Activated CD4-positive, alpha-beta memory T cell treated with anti-CD3 and anti-CD28 coated beads, Interleukin-2, amount 10 ng/mL, durations not matched to agents 7 days and 5 days (primary cell): Measurements from ENCODE around the gene WDR74. TPM values are rescaled to one million over a fixed set of nuclear protein-coding genes. Genes with fewer than 3 reads are reported as not detected.
A peak's percentile ranks its signal among the peaks of the same experiment; 100 is the strongest.

Source experiments
- CTCF ChIA-PET: fragments of 350-600 bp; sonication (Branson Sonifier 250); formaldehyde crosslinking; loops from one replicate; lab custom pipeline; 2021; ENCODE audit warnings: antibody characterized with exemption, inconsistent platforms; lab: Charles Lee
- POLR2A ChIA-PET: fragments of 350-600 bp; sonication (Branson Sonifier 250); formaldehyde crosslinking; loops from one replicate; lab custom pipeline; 2021; ENCODE audit warnings: antibody characterized with exemption; lab: Charles Lee
- DNase-seq: peaks from one replicate; pipeline ENCODE4 v3.0.0-alpha.2; 2020
- H3K27ac Mint-ChIP-seq: one replicate; pipeline ENCODE4 v1.8.0; 2021; ENCODE audit warnings: mild to moderate bottlenecking, mixed read lengths
- H3K27me3 Mint-ChIP-seq: one replicate; pipeline ENCODE4 v1.8.0; 2021; ENCODE audit warnings: mixed read lengths
- H3K36me3 Mint-ChIP-seq: one replicate; pipeline ENCODE4 v1.8.0; 2021; ENCODE audit warnings: low read depth, mixed read lengths
- H3K4me1 Mint-ChIP-seq: one replicate; pipeline ENCODE4 v1.8.0; 2021; ENCODE audit warnings: mixed read lengths
- H3K4me3 Mint-ChIP-seq: one replicate; pipeline ENCODE4 v1.8.0; 2021; ENCODE audit warnings: mild to moderate bottlenecking, mixed read lengths
- H3K9me3 Mint-ChIP-seq: one replicate; pipeline ENCODE4 v1.8.0; 2021; ENCODE audit warnings: mixed read lengths
- total RNA-seq, 2 experiments: library from RNA; stranded (reverse); gene quantifications; one replicate each; pipeline ENCODE4 v1.2.3, GENCODE V29; 2021

Gene WDR74
- total RNA-seq, result 10 to 100 TPM; 46.1 to 48.4 TPM

DNA sequence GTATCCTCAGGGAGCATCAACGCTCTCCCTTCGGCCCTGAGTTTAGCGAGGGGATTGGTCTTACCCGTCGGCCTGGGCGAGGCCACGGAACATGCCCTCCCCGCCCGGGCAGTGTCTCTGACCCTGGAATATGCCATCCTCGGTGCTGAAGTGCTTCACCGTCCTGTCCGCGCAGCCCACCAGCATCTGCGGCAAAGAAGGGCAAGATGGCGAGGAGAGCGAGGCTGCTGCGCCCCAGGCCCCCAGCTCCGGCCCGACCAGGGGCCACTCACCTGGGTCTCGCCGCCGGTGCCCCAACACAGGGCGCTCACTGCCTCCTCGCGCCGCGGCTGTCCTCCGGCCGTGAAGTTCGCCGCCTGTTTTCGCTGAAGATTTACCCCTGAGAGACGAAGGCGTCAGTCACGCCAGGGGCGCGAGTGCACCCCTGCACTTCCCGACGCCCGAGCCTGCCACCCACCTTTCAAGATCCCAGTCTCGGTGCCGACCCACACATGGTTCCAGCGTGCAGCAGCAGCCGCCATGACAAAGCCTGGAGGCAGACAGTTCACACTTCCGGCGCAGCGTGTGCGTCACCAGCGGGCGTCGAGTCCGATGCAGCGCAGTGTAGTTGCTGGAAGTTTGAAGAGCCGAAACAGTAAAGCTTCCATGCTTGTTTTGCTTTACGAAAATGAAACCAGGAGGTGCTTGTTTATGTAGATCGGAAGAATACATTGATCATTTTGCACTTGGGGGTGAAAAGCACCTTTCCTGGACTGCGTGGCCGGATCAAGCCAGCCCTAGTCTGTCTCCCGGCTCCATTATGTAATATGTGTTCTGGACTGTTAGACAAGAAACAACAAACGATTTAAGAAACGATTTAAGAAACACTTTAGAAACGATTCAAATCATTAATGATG is at the start of gene WDR74:
Gene WDR74, minus strand, starts transcription at position 541 of the 896 bp plus-strand sequence. Its CDS starts 20 bp downstream, at position 521.
- no peaks in the 10 kb centered on the region for H3K9me3 Mint-ChIP-seq
- POLR2A ChIA-PET, result interaction anchor here (0.6 to 10.1 kb wide), 29 partner anchors 7 to 295 kb away, joined by 3 to 674 read pairs (median 27); partner anchors contain the start of genes AHNAK, BSCL2, C11orf98 and CSKMT
- CTCF ChIA-PET, result interaction anchor here (0.6 to 3.0 kb wide), 6 partner anchors 7 to 107 kb away, joined by 3 to 29 read pairs (median 8); partner anchors contain the start of genes SLC3A2, STX5 and TMEM179B
- no peak within 1 kb of the TSS for H3K4me3 Mint-ChIP-seq
- no peaks in the 10 kb centered on the region for H3K27me3 Mint-ChIP-seq
- H3K27ac Mint-ChIP-seq, result no peak within 1 kb of the TSS
- peaks cover 32% of the 10 kb centered on the region for H3K4me1 Mint-ChIP-seq
- peak; percentile 94 for DNase-seq
- H3K36me3 Mint-ChIP-seq, result peaks cover 30% of the 10 kb centered on the region

DNA sequence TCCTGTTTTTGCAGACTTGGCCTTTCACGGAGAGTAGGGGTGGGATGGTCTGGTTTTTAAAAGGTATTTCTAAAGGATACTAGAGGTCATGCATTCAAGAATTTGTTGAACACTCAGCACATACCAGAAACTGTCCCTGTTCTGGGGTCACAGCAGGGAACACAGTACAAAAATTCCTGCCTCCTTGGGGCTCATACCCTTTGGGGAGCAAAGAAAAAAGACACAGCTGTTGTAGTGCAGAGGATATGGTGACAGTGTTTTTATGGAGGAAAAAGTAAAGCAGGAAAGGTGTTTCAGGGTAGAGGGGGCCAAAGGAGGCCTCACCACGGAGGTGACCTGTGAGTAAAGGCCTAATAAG is 49.7 kb upstream of the WDR74 start:
- Mint-ChIP-seq H3K4me1 (peaks cover 29% of the 10 kb centered on the region), H3K27me3 (no peaks in the 10 kb centered on the region), H3K9me3 (no peaks in the 10 kb centered on the region), H3K36me3 (peaks cover 60% of the 10 kb centered on the region), H3K4me3 (no peak overlapping the region), H3K27ac (no peak overlapping the region)
- CTCF ChIA-PET, result interaction anchor here (1.5 kb wide), 1 partner anchor 17 kb away, joined by 6 read pairs; no protein-coding TSS in a partner anchor
- no peak for DNase-seq
- POLR2A ChIA-PET, result interaction anchor here (1.0 to 1.2 kb wide), 3 partner anchors 14 to 298 kb away, joined by 3 to 4 read pairs (median 3); partner anchors contain the start of gene TUT1

DNA sequence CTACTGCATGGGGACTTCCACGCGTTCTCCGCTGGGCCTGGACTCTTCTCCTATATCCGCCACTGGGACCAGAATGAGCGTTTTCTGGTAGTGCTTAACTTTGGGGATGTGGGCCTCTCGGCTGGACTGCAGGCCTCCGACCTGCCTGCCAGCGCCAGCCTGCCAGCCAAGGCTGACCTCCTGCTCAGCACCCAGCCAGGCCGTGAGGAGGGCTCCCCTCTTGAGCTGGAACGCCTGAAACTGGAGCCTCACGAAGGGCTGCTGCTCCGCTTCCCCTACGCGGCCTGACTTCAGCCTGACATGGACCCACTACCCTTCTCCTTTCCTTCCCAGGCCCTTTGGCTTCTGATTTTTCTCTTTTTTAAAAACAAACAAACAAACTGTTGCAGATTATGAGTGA is 49.0 kb upstream of the WDR74 start:
- H3K4me1 Mint-ChIP-seq, result peaks cover 36% of the 10 kb centered on the region
- H3K9me3 Mint-ChIP-seq, result no peaks in the 10 kb centered on the region
- no peak for DNase-seq
- no peaks in the 10 kb centered on the region for H3K27me3 Mint-ChIP-seq
- peaks cover 67% of the 10 kb centered on the region for H3K36me3 Mint-ChIP-seq
- H3K27ac Mint-ChIP-seq, result no peak overlapping the region
- no peak overlapping the region for H3K4me3 Mint-ChIP-seq
- CTCF ChIA-PET, result no interaction called here
- POLR2A ChIA-PET, result no interaction called here

DNA sequence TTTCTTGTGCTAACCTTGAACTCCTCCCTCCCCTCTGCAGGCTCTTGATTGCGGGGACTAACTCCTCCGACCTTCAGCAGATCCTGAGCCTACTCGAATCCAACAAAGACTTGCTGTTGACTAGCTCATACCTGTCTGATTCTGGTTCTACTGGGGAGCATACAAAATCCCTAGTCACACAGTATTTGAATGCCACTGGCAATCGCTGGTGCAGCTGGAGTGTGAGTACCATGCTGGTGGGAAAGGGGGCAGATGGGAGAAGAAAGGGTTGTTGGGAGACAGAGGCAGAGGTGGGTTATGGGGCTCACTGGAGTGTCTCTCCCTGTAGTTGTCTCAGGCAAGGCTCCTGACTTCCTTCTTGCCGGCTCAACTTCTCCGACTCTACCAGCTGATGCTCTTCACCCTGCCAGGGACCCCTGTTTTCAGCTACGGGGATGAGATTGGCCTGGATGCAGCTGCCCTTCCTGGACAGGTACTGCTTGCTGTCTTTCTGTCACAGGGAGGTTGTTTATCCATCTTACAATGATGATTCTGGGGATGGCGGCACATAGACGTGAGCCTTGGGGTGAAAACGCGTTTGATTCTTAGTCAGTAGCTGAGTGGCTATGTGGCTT is 45.9 kb upstream of the WDR74 start:
- no peak for DNase-seq
- peak overlapping the region; percentile 42 for H3K27ac Mint-ChIP-seq
- H3K27me3 Mint-ChIP-seq, result no peaks in the 10 kb centered on the region
- H3K36me3 Mint-ChIP-seq, result peaks cover 93% of the 10 kb centered on the region
- no peaks in the 10 kb centered on the region for H3K9me3 Mint-ChIP-seq
- H3K4me3 Mint-ChIP-seq, result peak overlapping the region; percentile 33
- POLR2A ChIA-PET, result interaction anchor here (0.8 to 11.2 kb wide), 6 partner anchors 9 to 98 kb away, joined by 3 to 234 read pairs (median 6); partner anchors contain the start of genes NXF1, TMEM179B and WDR74
- CTCF ChIA-PET, result interaction anchor here (1.6 kb wide), 1 partner anchor 20 kb away, joined by 6 read pairs; no protein-coding TSS in a partner anchor
- H3K4me1 Mint-ChIP-seq, result peaks cover 51% of the 10 kb centered on the region

DNA sequence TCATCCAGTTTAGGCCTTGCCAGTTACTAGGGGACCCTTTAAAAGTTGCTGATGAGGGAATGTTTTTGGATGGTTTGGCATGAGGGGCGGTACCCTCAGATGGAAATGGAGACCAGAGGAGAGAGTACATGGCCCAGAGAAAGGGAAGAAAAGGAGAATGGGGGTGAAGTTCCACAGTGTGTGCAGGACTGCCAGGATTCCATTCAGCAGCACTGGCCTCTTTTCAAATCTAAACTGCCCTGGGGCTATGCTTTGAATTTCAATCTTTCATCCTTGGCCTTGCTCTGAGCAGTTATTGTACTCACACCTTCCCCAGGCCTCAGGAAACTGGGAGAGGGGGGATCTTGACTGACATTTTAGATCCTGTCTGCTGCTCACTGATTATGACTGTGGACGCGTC is 44.3 kb upstream of the WDR74 start:
- ChIA-PET POLR2A (interaction anchor here (0.7 to 11.2 kb wide), 11 partner anchors 11 to 177 kb away, joined by 3 to 234 read pairs (median 16); partner anchors contain the start of genes BSCL2, GNG3, HNRNPUL2 and NXF1), CTCF (interaction anchor here (1.0 to 4.6 kb wide), 4 partner anchors 19 to 130 kb away, joined by 4 to 37 read pairs (median 5); partner anchors contain the start of genes TMEM179B and ZBTB3)
- Mint-ChIP-seq H3K27me3 (no peaks in the 10 kb centered on the region), H3K27ac (peak overlapping the region; percentile 100), H3K9me3 (no peaks in the 10 kb centered on the region), H3K36me3 (peaks cover 78% of the 10 kb centered on the region), H3K4me1 (peaks cover 57% of the 10 kb centered on the region), H3K4me3 (peak overlapping the region; percentile 99)
- DNase-seq, result no peak

DNA sequence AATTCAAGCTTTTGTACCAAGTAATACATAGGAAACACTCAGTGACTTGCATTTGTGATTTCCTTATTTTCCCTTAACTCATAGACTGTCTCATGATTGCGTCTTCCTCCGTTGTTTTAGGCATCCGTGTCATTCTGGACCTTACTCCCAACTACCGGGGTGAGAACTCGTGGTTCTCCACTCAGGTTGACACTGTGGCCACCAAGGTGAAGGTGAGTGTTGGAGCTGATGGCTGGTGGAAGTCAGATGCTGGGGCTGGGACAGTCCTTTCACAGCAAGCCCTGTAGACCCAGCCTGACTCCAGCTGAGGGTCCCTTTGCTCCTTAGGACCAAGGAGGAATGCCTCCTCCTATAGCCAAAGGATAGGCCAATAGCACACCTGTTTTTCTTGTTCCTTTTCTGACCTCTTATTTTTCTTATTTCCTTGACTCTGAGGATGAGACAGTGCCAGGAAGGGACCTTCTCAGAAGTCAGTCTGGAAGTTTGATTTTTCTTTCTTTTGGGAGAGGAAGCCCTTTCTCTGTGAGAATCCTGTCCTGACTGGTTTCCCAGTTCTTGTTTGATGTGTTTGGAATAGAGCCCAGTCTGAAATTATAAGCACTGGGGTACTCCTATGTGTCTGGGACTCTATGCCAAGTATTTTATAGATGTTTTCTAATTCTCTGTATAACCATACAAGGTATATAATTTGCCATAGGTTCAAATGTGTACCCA is 43.6 kb upstream of the WDR74 start:
- POLR2A ChIA-PET, result interaction anchor here (0.6 to 11.2 kb wide), 24 partner anchors 10 to 1302 kb away, joined by 3 to 234 read pairs (median 6); partner anchors contain the start of genes BSCL2, GNG3, HNRNPUL2 and LBHD1
- no peaks in the 10 kb centered on the region for H3K9me3 Mint-ChIP-seq
- H3K36me3 Mint-ChIP-seq, result peaks cover 70% of the 10 kb centered on the region
- no peaks in the 10 kb centered on the region for H3K27me3 Mint-ChIP-seq
- CTCF ChIA-PET, result interaction anchor here (1.4 to 4.6 kb wide), 4 partner anchors 20 to 97 kb away, joined by 5 to 44 read pairs (median 26); partner anchors contain the start of gene TMEM179B
- peaks cover 55% of the 10 kb centered on the region for H3K4me1 Mint-ChIP-seq
- peak overlapping the region; percentile 100 for H3K27ac Mint-ChIP-seq
- DNase-seq, result no peak
- H3K4me3 Mint-ChIP-seq, result peak overlapping the region; percentile 99

DNA sequence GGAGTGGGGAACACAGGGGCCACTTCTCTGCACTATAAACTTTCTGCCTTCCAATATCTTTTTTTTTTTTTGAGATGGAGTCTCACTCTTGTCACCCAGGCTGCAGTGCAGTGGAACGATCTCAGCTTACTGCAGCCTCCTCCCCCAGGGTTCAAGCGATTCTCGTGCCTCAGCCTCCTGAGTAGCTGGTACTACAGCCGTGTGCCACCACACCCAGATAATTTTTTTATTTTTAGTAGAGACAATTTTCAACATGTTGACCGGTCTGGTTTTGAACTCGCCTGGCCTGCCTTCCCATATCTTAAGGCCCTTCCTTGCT is 43.0 kb upstream of the WDR74 start:
- Mint-ChIP-seq H3K9me3 (no peaks in the 10 kb centered on the region), H3K27me3 (no peaks in the 10 kb centered on the region), H3K27ac (peak overlapping the region; percentile 100), H3K4me3 (peak overlapping the region; percentile 99), H3K4me1 (peaks cover 58% of the 10 kb centered on the region), H3K36me3 (peaks cover 68% of the 10 kb centered on the region)
- DNase-seq, result peak; percentile 41
- POLR2A ChIA-PET, result interaction anchor here (0.6 to 11.2 kb wide), 31 partner anchors 9 to 1325 kb away, joined by 3 to 234 read pairs (median 6); partner anchors contain the start of genes BSCL2, EEF1G, GNG3 and HNRNPUL2
- CTCF ChIA-PET, result interaction anchor here (1.4 to 4.6 kb wide), 7 partner anchors 21 to 340 kb away, joined by 4 to 44 read pairs (median 6); partner anchors contain the start of gene TMEM179B

DNA sequence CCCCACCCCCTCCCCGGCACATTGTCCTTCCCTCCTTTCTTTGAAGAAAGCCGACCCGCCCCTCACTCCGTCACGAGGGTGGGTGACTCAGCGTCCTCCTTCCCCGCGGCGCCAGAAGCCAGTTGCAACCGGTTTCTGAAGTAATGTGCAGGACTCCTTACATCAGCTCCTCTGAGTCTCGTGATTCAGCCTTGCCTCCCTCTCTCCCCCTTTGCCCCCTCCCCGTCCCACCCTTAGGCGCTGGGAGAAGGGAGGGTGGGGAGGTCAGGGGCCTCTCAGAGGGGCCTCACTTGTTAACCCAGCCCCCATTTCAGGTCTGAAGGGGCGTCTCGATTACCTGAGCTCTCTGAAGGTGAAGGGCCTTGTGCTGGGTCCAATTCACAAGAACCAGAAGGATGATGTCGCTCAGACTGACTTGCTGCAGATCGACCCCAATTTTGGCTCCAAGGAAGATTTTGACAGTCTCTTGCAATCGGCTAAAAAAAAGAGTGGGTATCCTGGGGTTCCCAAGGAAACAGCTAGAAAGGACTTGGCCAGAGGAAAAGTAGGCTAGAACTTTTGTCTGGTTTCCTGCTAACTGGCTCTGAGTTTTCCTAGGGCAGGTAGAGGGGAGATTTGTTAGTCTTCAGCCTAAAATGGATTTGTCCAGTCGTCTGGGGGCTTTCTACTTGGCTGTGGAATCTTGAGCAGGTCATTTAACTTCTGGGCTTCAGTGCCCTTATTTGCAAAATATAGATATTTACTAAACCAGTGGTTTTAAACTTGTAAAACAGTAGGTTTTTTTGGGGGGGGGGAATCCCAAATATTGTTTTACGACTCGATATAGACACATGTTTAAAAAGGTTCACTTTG is 42.4 kb upstream of the WDR74 start:
- Mint-ChIP-seq H3K9me3 (no peaks in the 10 kb centered on the region), H3K27ac (peak overlapping the region; percentile 100), H3K36me3 (peaks cover 67% of the 10 kb centered on the region), H3K4me3 (peak overlapping the region; percentile 99), H3K27me3 (no peaks in the 10 kb centered on the region), H3K4me1 (peaks cover 56% of the 10 kb centered on the region)
- ChIA-PET CTCF (interaction anchor here (0.8 to 4.6 kb wide), 19 partner anchors 12 to 457 kb away, joined by 3 to 44 read pairs (median 6); partner anchors contain the start of genes C11orf98, CSKMT, HNRNPUL2 and TMEM179B), POLR2A (interaction anchor here (0.6 to 11.2 kb wide), 66 partner anchors 8 to 1325 kb away, joined by 3 to 234 read pairs (median 5); partner anchors contain the start of genes B3GAT3, BSCL2, C11orf98 and CSKMT)
- DNase-seq, result peak; percentile 97

DNA sequence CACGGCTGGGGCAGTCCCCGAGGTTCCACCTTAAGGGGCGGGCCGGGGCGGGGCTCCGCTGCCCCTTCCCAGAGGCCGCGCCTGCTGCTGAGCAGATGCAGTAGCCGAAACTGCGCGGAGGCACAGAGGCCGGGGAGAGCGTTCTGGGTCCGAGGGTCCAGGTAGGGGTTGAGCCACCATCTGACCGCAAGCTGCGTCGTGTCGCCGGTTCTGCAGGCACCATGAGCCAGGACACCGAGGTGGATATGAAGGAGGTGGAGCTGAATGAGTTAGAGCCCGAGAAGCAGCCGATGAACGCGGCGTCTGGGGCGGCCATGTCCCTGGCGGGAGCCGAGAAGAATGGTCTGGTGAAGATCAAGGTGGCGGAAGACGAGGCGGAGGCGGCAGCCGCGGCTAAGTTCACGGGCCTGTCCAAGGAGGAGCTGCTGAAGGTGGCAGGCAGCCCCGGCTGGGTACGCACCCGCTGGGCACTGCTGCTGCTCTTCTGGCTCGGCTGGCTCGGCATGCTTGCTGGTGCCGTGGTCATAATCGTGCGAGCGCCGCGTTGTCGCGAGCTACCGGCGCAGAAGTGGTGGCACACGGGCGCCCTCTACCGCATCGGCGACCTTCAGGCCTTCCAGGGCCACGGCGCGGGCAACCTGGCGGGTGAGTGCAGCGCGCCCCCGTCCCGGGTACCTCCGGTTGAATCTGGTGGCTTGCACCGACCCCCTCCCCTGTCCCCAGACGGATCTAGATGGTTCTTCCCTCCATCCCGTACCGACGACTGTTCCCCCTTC is 41.6 kb upstream of the WDR74 start, which contains the start of gene SLC3A2:
Gene SLC3A2, plus strand, starts transcription at position 94 of the 776 bp plus-strand sequence. Its CDS starts 128 bp downstream, at position 222.
- Mint-ChIP-seq H3K27ac (peak within 1 kb of the TSS; percentile 100), H3K4me1 (peaks cover 51% of the 10 kb centered on the region), H3K4me3 (peak within 1 kb of the TSS; percentile 99), H3K36me3 (peaks cover 59% of the 10 kb centered on the region), H3K9me3 (no peaks in the 10 kb centered on the region), H3K27me3 (no peaks in the 10 kb centered on the region)
- DNase-seq, result peak; percentile 92
- CTCF ChIA-PET, result interaction anchor here (0.7 to 4.6 kb wide), 27 partner anchors 12 to 456 kb away, joined by 3 to 44 read pairs (median 5); partner anchors contain the start of genes C11orf98, CSKMT, HNRNPUL2 and NXF1
- POLR2A ChIA-PET, result interaction anchor here (0.6 to 11.2 kb wide), 62 partner anchors 8 to 1326 kb away, joined by 3 to 234 read pairs (median 6); partner anchors contain the start of genes B3GAT3, BSCL2, C11orf98 and CSKMT

DNA sequence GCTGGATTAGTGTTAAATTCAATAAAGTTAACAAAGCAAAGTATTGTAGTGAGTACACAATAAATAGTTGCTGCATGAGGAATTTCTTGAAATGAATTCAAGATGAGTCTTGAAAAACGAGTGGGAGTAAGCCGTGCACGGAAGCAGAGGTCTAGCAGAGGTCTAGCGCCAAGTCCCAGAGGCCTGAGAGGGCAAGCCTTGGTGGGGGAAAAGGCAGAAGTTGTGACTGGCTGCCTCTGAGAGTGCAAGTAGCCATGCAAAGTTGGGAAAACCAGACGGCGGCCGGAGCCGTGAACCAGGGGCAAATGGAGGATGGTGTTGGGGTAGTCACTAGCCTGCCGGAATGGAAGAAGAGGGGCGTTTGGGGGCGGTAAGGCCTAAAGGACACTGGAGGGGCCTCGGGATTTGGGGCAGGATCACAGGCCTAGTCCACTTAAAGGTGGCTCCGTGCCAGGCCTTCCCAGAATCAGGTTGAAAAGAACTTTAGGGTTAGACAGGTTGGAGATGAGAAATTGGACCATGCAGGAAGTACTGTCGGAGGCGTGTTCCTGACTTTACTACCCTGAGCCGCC is 40.9 kb upstream of the WDR74 start:
- H3K27me3 Mint-ChIP-seq, result no peaks in the 10 kb centered on the region
- no peak for DNase-seq
- H3K36me3 Mint-ChIP-seq, result peaks cover 52% of the 10 kb centered on the region
- peak overlapping the region; percentile 99 for H3K4me3 Mint-ChIP-seq
- H3K9me3 Mint-ChIP-seq, result no peaks in the 10 kb centered on the region
- peaks cover 46% of the 10 kb centered on the region for H3K4me1 Mint-ChIP-seq
- H3K27ac Mint-ChIP-seq, result peak overlapping the region; percentile 100
- ChIA-PET POLR2A (interaction anchor here (0.8 to 11.2 kb wide), 33 partner anchors 7 to 455 kb away, joined by 3 to 234 read pairs (median 8); partner anchors contain the start of genes B3GAT3, C11orf98, HNRNPUL2 and LBHD1), CTCF (interaction anchor here (0.7 to 4.6 kb wide), 16 partner anchors 17 to 338 kb away, joined by 3 to 44 read pairs (median 6); partner anchors contain the start of genes HNRNPUL2, NXF1, STX5 and TMEM179B)
